Measurements from ENCODE around the gene SLC25A41.
A peak's percentile ranks its signal among the peaks of the same experiment; 100 is the strongest.

Gene SLC25A41

GRCh38 chr19:6464070-6464873 lies 30.7 kb upstream of the SLC25A41 start, which contains the start of gene CRB3:
CRB3 (plus strand) TSS chr19:6464271; CDS start chr19:6464702, 431 bp downstream.
- H3K27me3 ChIP-seq (replicated peaks; ENCODE audit: control insufficient read depth, insufficient read depth, low read length, poor library complexity, severe bottlenecking), result no peaks in the 10 kb centered on the region
- peaks cover 8% of the 10 kb centered on the region for H3K36me3 ChIP-seq (ENCODE audit: control insufficient read depth, insufficient read depth, low read length)
- no peaks in the 10 kb centered on the region for H3K9me3 ChIP-seq (ENCODE audit: control insufficient read depth, low read length)
- peak within 1 kb of the TSS; percentile 43 for H3K4me3 ChIP-seq (ENCODE audit: insufficient read depth, low read depth, low read length, poor library complexity, severe bottlenecking)
- H3K27ac ChIP-seq (ENCODE audit: insufficient read depth, low read length, poor library complexity, severe bottlenecking), result no peak within 1 kb of the TSS
- H3K4me1 ChIP-seq (ENCODE audit: control insufficient read depth, insufficient read depth, low read length, poor library complexity, severe bottlenecking), result peaks cover 12% of the 10 kb centered on the region
- peak in 2 of 3 donors; percentile 26 to 32 for DNase-seq

- Histone ChIP-seq H3K4me3 (ENCODE audit: insufficient read depth, low read depth, low read length, poor library complexity, severe bottlenecking) (peak overlapping the region; percentile 80), H3K36me3 (ENCODE audit: control insufficient read depth, insufficient read depth, low read length) (peaks cover 3% of the 10 kb centered on the region), H3K4me1 (ENCODE audit: control insufficient read depth, insufficient read depth, low read length, poor library complexity, severe bottlenecking) (peaks cover 18% of the 10 kb centered on the region), H3K27me3 (replicated peaks; ENCODE audit: control insufficient read depth, insufficient read depth, low read length, poor library complexity, severe bottlenecking) (no peaks in the 10 kb centered on the region), H3K27ac (ENCODE audit: insufficient read depth, low read length, poor library complexity, severe bottlenecking) (peak overlapping the region; percentile 87), H3K9me3 (ENCODE audit: control insufficient read depth, low read length) (no peaks in the 10 kb centered on the region)
- peak; percentile 87 to 93 (median 91) for DNase-seq
Measured at GRCh38 chr19:6460099-6460884, 26.7 kb upstream of the SLC25A41 start.

- peak within 1 kb of the TSS; percentile 87 for H3K27ac ChIP-seq (ENCODE audit: insufficient read depth, low read length, poor library complexity, severe bottlenecking)
- H3K36me3 ChIP-seq (ENCODE audit: control insufficient read depth, insufficient read depth, low read length), result peaks cover 7% of the 10 kb centered on the region
- DNase-seq, result peak in 2 of 3 donors; percentile 32 to 57
- no peaks in the 10 kb centered on the region for H3K27me3 ChIP-seq (replicated peaks; ENCODE audit: control insufficient read depth, insufficient read depth, low read length, poor library complexity, severe bottlenecking)
- H3K9me3 ChIP-seq (ENCODE audit: control insufficient read depth, low read length), result no peaks in the 10 kb centered on the region
- peak within 1 kb of the TSS; percentile 80 for H3K4me3 ChIP-seq (ENCODE audit: insufficient read depth, low read depth, low read length, poor library complexity, severe bottlenecking)
- H3K4me1 ChIP-seq (ENCODE audit: control insufficient read depth, insufficient read depth, low read length, poor library complexity, severe bottlenecking), result peaks cover 14% of the 10 kb centered on the region
Measured at GRCh38 chr19:6459262-6460098, 25.9 kb upstream of the SLC25A41 start, which contains the start of gene SLC25A23. SLC25A23 (minus strand) TSS chr19:6459792; CDS start chr19:6459628, 164 bp downstream.

GRCh38 chr19:6458695-6459261 lies 25.2 kb upstream of the SLC25A41 start:
- Histone ChIP-seq H3K27me3 (replicated peaks; ENCODE audit: control insufficient read depth, insufficient read depth, low read length, poor library complexity, severe bottlenecking) (no peaks in the 10 kb centered on the region), H3K4me1 (ENCODE audit: control insufficient read depth, insufficient read depth, low read length, poor library complexity, severe bottlenecking) (peaks cover 7% of the 10 kb centered on the region), H3K27ac (ENCODE audit: insufficient read depth, low read length, poor library complexity, severe bottlenecking) (no peak overlapping the region), H3K9me3 (ENCODE audit: control insufficient read depth, low read length) (peaks cover 2% of the 10 kb centered on the region), H3K4me3 (ENCODE audit: insufficient read depth, low read depth, low read length, poor library complexity, severe bottlenecking) (peak overlapping the region; percentile 80), H3K36me3 (ENCODE audit: control insufficient read depth, insufficient read depth, low read length) (peaks cover 14% of the 10 kb centered on the region)
- no peak for DNase-seq

GRCh38 chr19:6457958-6458694 lies 24.6 kb upstream of the SLC25A41 start:
- Histone ChIP-seq H3K27me3 (replicated peaks; ENCODE audit: control insufficient read depth, insufficient read depth, low read length, poor library complexity, severe bottlenecking) (no peaks in the 10 kb centered on the region), H3K27ac (ENCODE audit: insufficient read depth, low read length, poor library complexity, severe bottlenecking) (no peak overlapping the region), H3K9me3 (ENCODE audit: control insufficient read depth, low read length) (peaks cover 3% of the 10 kb centered on the region), H3K4me1 (ENCODE audit: control insufficient read depth, insufficient read depth, low read length, poor library complexity, severe bottlenecking) (peaks cover 7% of the 10 kb centered on the region), H3K4me3 (ENCODE audit: insufficient read depth, low read depth, low read length, poor library complexity, severe bottlenecking) (no peak overlapping the region), H3K36me3 (ENCODE audit: control insufficient read depth, insufficient read depth, low read length) (peaks cover 15% of the 10 kb centered on the region)
- DNase-seq, result no peak

- Histone ChIP-seq H3K4me3 (ENCODE audit: insufficient read depth, low read depth, low read length, poor library complexity, severe bottlenecking) (no peak overlapping the region), H3K27ac (ENCODE audit: insufficient read depth, low read length, poor library complexity, severe bottlenecking) (no peak overlapping the region), H3K27me3 (replicated peaks; ENCODE audit: control insufficient read depth, insufficient read depth, low read length, poor library complexity, severe bottlenecking) (no peaks in the 10 kb centered on the region), H3K36me3 (ENCODE audit: control insufficient read depth, insufficient read depth, low read length) (peaks cover 15% of the 10 kb centered on the region), H3K4me1 (ENCODE audit: control insufficient read depth, insufficient read depth, low read length, poor library complexity, severe bottlenecking) (peaks cover 7% of the 10 kb centered on the region), H3K9me3 (ENCODE audit: control insufficient read depth, low read length) (peaks cover 3% of the 10 kb centered on the region)
- no peak for DNase-seq
Measured at GRCh38 chr19:6455924-6456323, 22.4 kb upstream of the SLC25A41 start.

GRCh38 chr19:6453951-6454565 lies 20.5 kb upstream of the SLC25A41 start:
- H3K4me1 ChIP-seq (ENCODE audit: control insufficient read depth, insufficient read depth, low read length, poor library complexity, severe bottlenecking), result peaks cover 4% of the 10 kb centered on the region
- H3K4me3 ChIP-seq (ENCODE audit: insufficient read depth, low read depth, low read length, poor library complexity, severe bottlenecking), result no peak overlapping the region
- no peak overlapping the region for H3K27ac ChIP-seq (ENCODE audit: insufficient read depth, low read length, poor library complexity, severe bottlenecking)
- H3K9me3 ChIP-seq (ENCODE audit: control insufficient read depth, low read length), result peaks cover 3% of the 10 kb centered on the region
- H3K36me3 ChIP-seq (ENCODE audit: control insufficient read depth, insufficient read depth, low read length), result peaks cover 15% of the 10 kb centered on the region
- no peaks in the 10 kb centered on the region for H3K27me3 ChIP-seq (replicated peaks; ENCODE audit: control insufficient read depth, insufficient read depth, low read length, poor library complexity, severe bottlenecking)
- DNase-seq, result no peak

GRCh38 chr19:6452899-6453298 lies 19.3 kb upstream of the SLC25A41 start:
- no peak for DNase-seq
- Histone ChIP-seq H3K4me1 (ENCODE audit: control insufficient read depth, insufficient read depth, low read length, poor library complexity, severe bottlenecking) (no peaks in the 10 kb centered on the region), H3K36me3 (ENCODE audit: control insufficient read depth, insufficient read depth, low read length) (peaks cover 15% of the 10 kb centered on the region), H3K27ac (ENCODE audit: insufficient read depth, low read length, poor library complexity, severe bottlenecking) (no peak overlapping the region), H3K27me3 (replicated peaks; ENCODE audit: control insufficient read depth, insufficient read depth, low read length, poor library complexity, severe bottlenecking) (no peaks in the 10 kb centered on the region), H3K4me3 (ENCODE audit: insufficient read depth, low read depth, low read length, poor library complexity, severe bottlenecking) (no peak overlapping the region), H3K9me3 (ENCODE audit: control insufficient read depth, low read length) (peaks cover 3% of the 10 kb centered on the region)

Measured in effector memory CD4-positive, alpha-beta T cell (primary cell).